GM06990 (cell line): ENCODE results near the gene ATOX1.
A peak's percentile ranks its signal among the peaks of the same experiment; 100 is the strongest.

ENCODE experiments used
- DNase-seq: peaks from one replicate; pipeline ENCODE4 v3.0.0-alpha.2; 2011; ENCODE audit not compliant: insufficient read length; ENCODE audit errors: extremely low read depth
- H3K27me3 ChIP-seq: replicated peaks from 2 replicates; pipeline ENCODE4 v1.6.0; 2011; ENCODE audit warnings: low read length; ENCODE audit not compliant: control insufficient read depth, insufficient read depth
- H3K36me3 ChIP-seq: 2 replicates; pipeline ENCODE4 v1.5.1; 2011; ENCODE audit warnings: low read length; ENCODE audit not compliant: control insufficient read depth, insufficient read depth
- H3K4me3 ChIP-seq: replicated peaks from 2 replicates; pipeline ENCODE4 v1.5.1; 2011; ENCODE audit warnings: low read depth, mild to moderate bottlenecking, control low read depth, low read length
- CTCF ChIP-seq: IDR thresholded peaks from 2 replicates; pipeline ENCODE4 v1.5.1; 2011; ENCODE audit warnings: low read length, control low read depth, mild to moderate bottlenecking, inconsistent platforms; ENCODE audit not compliant: insufficient read depth, poor library complexity, severe bottlenecking

ATOX1 gene

GRCh38 chr5:151781201-151781600 lies 22.8 kb upstream of the ATOX1 start:
- Histone ChIP-seq H3K36me3 (peaks cover 2% of the 10 kb centered on the region), H3K4me3 (no peak overlapping the region), H3K27me3 (no peaks in the 10 kb centered on the region)
- DNase-seq = no peak
- TF ChIP-seq CTCF = no peak

- TF ChIP-seq CTCF = no peak
- H3K27me3 ChIP-seq = no peaks in the 10 kb centered on the region
- H3K36me3 ChIP-seq = peaks cover 2% of the 10 kb centered on the region
- H3K4me3 ChIP-seq = no peak overlapping the region
- no peak for DNase-seq
Observed at GRCh38 chr5:151780348-151780747, 21.9 kb upstream of the ATOX1 start.

DNA sequence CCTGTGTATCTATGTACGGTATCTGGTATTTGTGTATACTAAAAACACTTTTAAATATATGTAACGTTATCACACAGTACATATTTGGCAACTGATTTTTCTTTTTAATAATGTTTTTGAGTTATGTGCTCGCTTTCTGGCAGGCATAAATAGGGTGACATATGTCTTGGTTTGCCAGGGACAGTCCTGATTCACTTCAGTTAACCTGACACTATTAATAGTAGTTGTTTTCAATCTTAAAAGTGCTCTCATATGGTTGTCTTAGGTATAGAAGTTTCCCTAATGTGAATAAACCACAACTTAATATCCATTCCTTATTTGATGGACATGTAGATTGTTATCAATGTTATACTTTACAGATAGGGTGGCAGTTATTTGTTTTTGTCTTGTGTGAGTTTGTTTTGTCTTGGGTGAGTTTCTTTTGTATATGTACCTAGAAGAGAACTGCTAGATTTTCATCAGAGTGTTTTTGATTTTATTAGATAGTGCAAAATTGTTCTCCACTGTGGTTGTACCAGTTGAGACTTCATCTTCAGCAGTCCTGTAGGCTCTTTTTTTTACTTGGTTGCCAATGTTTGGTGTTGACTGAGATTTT lies 21.2 kb upstream of the ATOX1 start:
- no peak overlapping the region for H3K4me3 ChIP-seq
- H3K27me3 ChIP-seq = no peaks in the 10 kb centered on the region
- DNase-seq = no peak
- H3K36me3 ChIP-seq = peaks cover 2% of the 10 kb centered on the region
- no peak for TF ChIP-seq CTCF

DNA sequence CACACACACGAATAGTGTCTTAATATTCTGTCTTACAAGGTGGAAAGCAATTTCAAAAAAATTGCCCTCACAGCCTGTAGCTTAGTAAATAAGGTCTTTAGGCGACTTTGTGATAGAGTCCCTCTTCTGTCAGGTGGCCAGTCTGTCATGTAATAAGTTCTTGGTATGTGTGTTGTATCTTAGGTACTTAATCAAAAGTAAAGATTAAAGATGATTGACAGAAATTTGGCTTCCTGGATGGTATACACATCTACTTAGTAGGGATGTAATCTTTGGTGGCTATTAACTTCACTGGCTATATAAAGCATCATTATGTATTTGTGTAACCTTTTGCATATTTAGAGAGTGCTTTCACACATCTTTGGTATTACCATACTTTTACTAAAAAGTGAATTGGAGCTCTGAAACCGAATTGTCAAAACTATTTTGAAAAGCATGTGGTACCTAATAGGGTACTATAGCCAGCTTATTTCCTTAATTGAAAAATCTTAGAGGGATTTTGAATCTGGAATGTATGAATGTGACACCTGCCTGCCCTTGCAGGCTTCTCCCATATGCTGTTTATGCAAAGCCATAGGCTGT lies 16.7 kb upstream of the ATOX1 start:
- H3K4me3 ChIP-seq = peak overlapping the region; percentile 96
- H3K36me3 ChIP-seq = peaks cover 2% of the 10 kb centered on the region
- no peak for TF ChIP-seq CTCF
- no peak for DNase-seq
- H3K27me3 ChIP-seq = no peaks in the 10 kb centered on the region

- peak overlapping the region; percentile 96 for H3K4me3 ChIP-seq
- TF ChIP-seq CTCF = no peak
- H3K36me3 ChIP-seq = peaks cover 2% of the 10 kb centered on the region
- DNase-seq = no peak
- no peaks in the 10 kb centered on the region for H3K27me3 ChIP-seq
Observed at GRCh38 chr5:151773951-151774350, 15.5 kb upstream of the ATOX1 start.
